ENCODE data around the gene PACS1.

- TF ChIP-seq CTCF (conservative IDR thresholded peaks at IDR 0.05) (no peak), ZFX (IDR thresholded peaks at IDR 0.05) (no peak)
These were observed 172.2 kb downstream of the PACS1 start for GRCh38 chr11:66242095-66242765.
